Endodermal cell (in vitro differentiated cells): ENCODE results near the gene SKP2. TPM values are rescaled to one million over a fixed set of nuclear protein-coding genes. Genes with fewer than 3 reads are reported as not detected.
A peak's percentile ranks its signal among the peaks of the same experiment; 100 is the strongest.

Source experiments
- DNase-seq: peaks from one replicate; pipeline ENCODE4 v3.0.0-alpha.2; 2017
- H3K27ac ChIP-seq: 2 replicates; pipeline ENCODE4 v1.5.1; 2013; ENCODE audit warnings: mild to moderate bottlenecking, low read depth, low read length, moderate library complexity
- H3K27me3 ChIP-seq: 2 replicates; pipeline ENCODE4 v1.6.1; 2013; ENCODE audit warnings: mild to moderate bottlenecking, low read length, moderate library complexity; ENCODE audit not compliant: insufficient read depth, control insufficient read depth, poor library complexity, severe bottlenecking
- H3K36me3 ChIP-seq: 2 replicates; pipeline ENCODE4 v1.7.0; 2013; ENCODE audit warnings: mild to moderate bottlenecking, low read length, moderate library complexity; ENCODE audit not compliant: control insufficient read depth, insufficient read depth
- H3K4me1 ChIP-seq: one replicate; pipeline ENCODE4 v1.7.0; 2013; ENCODE audit warnings: low read length; ENCODE audit not compliant: control insufficient read depth, insufficient read depth
- H3K4me3 ChIP-seq: 2 replicates; pipeline ENCODE4 v1.5.1; 2013; ENCODE audit warnings: mild to moderate bottlenecking, low read length, moderate library complexity
- H3K9ac ChIP-seq: 2 replicates; pipeline ENCODE4 v1.6.1; 2013; ENCODE audit warnings: mild to moderate bottlenecking, low read length, moderate library complexity; ENCODE audit not compliant: poor library complexity, severe bottlenecking; ENCODE audit errors: extremely low read depth
- H3K9me3 ChIP-seq: 2 replicates; pipeline ENCODE4 v1.6.1; 2013; ENCODE audit warnings: mild to moderate bottlenecking, low read length, moderate library complexity; ENCODE audit not compliant: control insufficient read depth
- H3K27ac Mint-ChIP-seq: 2 replicates; pipeline ENCODE4 v1.8.0; 2020; ENCODE audit warnings: mixed read lengths
- H3K27me3 Mint-ChIP-seq: 2 replicates; pipeline ENCODE4 v1.8.0; 2021; ENCODE audit warnings: mild to moderate bottlenecking, mixed read lengths; ENCODE audit not compliant: insufficient read depth
- H3K36me3 Mint-ChIP-seq: 2 replicates; pipeline ENCODE4 v1.8.0; 2020; ENCODE audit warnings: low read depth, mixed read lengths
- H3K4me1 Mint-ChIP-seq: 2 replicates; pipeline ENCODE4 v1.8.0; 2020; ENCODE audit warnings: mixed read lengths
- H3K4me3 Mint-ChIP-seq: 2 replicates; pipeline ENCODE4 v1.8.0; 2020; ENCODE audit warnings: mild to moderate bottlenecking, moderate library complexity, mixed read lengths
- H3K9me3 Mint-ChIP-seq: 2 replicates; pipeline ENCODE4 v1.8.0; 2020; ENCODE audit warnings: mild to moderate bottlenecking, mixed read lengths
- WGBS, 2 experiments: methylation state at CpG; one replicate each; pipeline versions ENCODE4 v1.1.5 to v1.1.7; 2013; ENCODE audit warnings: missing lambda C conversion rate in 2 of 2, mixed read lengths in 1 of 2; ENCODE audit not compliant: insufficient coverage in 1 of 2, insufficient read length in 1 of 2; 5-methylcytosine and 5-hydroxymethylcytosine counted together
- total RNA-seq, 2 donors: library from RNA; stranded (reverse); fragmentation: NEBNext Ultra II Directional in 1 of 2; extraction: Animal tissue kit (Norgen Biotek cat#: 25700) in 1 of 2; gene quantifications; 2 replicates in 1 of 2; 3 replicates in 1 of 2; pipeline ENCODE4 v1.2.1, GENCODE V29; 2021
- TF ChIP-seq, protein P1 (sequence below): fragments of 200-600 bp; sonication (generic); conservative IDR thresholded peaks from 2 replicates; pipeline ENCODE4 v1.5.0; 2021; ENCODE audit warnings: antibody characterized with exemption, mild to moderate bottlenecking

The SKP2 gene
- total RNA-seq, 2 donors from 2014 or later = 82.2 to 91.1 TPM

DNA sequence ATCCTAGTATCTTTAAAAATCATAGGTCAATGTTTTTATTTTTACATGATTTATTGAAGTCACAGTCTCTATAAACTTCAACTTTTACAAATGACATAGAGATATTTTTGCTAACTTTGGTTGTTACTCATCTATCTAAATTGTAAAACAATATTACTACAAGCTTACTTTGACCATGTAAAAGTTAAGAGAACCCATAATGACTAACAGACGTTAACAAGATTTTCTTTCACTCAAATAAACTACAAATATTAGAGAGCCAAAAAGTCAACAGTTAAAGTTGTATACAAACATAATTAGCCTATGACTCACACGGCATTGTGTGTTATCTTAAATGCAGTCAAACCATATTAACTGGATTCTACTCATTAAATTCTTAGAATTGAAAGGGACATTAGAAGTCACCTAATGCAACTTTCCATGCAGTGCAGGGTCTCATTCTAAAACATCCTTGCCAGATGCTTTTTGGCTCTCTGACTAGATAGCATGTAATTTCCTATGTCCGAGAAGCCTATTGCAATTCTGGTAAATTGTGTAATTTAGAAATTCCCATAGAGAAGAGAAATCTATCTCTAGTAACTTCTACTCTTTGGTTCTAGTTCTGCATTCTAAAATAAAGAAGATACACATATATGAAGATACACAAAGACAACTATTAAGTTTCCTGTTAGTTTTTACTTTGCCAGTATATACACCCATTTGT is 43.0 kb upstream of the SKP2 start:
- Mint-ChIP-seq H3K4me1 (peaks cover 41% of the 10 kb centered on the region), H3K9me3 (no peaks in the 10 kb centered on the region), H3K36me3 (peaks cover 11% of the 10 kb centered on the region), H3K27ac (peak overlapping the region; percentile 11), H3K27me3 (no peaks in the 10 kb centered on the region), H3K4me3 (no peak overlapping the region)
- H3K9ac ChIP-seq = no peak overlapping the region
- H3K4me1 ChIP-seq = peaks cover 4% of the 10 kb centered on the region
- no peak overlapping the region for H3K27ac ChIP-seq
- TF ChIP-seq, protein P1, sequence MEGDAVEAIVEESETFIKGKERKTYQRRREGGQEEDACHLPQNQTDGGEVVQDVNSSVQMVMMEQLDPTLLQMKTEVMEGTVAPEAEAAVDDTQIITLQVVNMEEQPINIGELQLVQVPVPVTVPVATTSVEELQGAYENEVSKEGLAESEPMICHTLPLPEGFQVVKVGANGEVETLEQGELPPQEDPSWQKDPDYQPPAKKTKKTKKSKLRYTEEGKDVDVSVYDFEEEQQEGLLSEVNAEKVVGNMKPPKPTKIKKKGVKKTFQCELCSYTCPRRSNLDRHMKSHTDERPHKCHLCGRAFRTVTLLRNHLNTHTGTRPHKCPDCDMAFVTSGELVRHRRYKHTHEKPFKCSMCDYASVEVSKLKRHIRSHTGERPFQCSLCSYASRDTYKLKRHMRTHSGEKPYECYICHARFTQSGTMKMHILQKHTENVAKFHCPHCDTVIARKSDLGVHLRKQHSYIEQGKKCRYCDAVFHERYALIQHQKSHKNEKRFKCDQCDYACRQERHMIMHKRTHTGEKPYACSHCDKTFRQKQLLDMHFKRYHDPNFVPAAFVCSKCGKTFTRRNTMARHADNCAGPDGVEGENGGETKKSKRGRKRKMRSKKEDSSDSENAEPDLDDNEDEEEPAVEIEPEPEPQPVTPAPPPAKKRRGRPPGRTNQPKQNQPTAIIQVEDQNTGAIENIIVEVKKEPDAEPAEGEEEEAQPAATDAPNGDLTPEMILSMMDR = no peak
- peaks cover 12% of the 10 kb centered on the region for H3K36me3 ChIP-seq
- 71 to 85% methylated on average over 2 to 3 of the region's 3 CpGs for WGBS, 2 experiments
- no peaks in the 10 kb centered on the region for H3K27me3 ChIP-seq
- H3K4me3 ChIP-seq = peak overlapping the region; percentile 69
- no peak for DNase-seq
- peaks cover 8% of the 10 kb centered on the region for H3K9me3 ChIP-seq

DNA sequence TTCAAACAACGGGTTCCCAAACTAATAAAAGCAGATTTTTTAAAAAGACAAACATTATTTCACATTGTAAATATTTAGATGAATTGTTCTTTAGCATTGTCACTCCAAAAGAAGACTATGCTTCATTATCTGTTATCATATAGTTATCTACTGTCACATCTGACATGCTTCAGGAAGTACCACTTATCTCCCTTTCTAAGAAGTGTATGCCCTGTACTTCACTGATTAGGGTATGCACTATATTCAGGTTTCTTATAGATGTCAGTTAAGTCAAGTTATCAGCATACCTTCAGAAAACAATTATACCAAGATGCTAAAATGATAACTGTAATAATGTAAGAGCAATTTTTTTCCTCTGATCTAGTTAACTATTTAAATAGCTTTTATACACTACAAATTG is 40.7 kb upstream of the SKP2 start:
- Mint-ChIP-seq H3K27me3 (no peaks in the 10 kb centered on the region), H3K4me3 (no peak overlapping the region), H3K27ac (no peak overlapping the region)

DNA sequence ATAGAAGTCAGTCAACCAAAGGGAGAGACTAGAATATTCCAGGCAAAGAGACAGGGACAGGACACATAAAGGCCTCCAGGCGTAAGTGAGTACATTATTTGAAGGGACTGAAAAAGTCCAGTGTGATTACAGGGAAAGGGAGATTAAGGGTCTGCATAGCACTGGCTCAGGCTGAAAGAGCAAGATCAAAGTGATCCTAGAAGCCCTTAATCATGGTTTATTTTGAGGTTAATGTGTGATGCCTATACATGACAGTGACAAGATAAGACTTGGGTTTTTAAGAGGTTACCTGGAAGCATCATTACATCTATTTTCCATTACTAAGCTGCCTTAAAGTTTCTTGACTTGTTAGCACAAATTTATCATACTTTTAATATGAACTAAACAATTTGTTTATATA is 26.0 kb upstream of the SKP2 start:
- H3K9me3 ChIP-seq = peaks cover 11% of the 10 kb centered on the region
- Mint-ChIP-seq H3K27ac (no peak overlapping the region), H3K4me1 (peaks cover 3% of the 10 kb centered on the region), H3K4me3 (no peak overlapping the region), H3K27me3 (no peaks in the 10 kb centered on the region), H3K36me3 (peaks cover 11% of the 10 kb centered on the region), H3K9me3 (peaks cover 7% of the 10 kb centered on the region)
- TF ChIP-seq, protein P1 = no peak
- H3K27me3 ChIP-seq = no peaks in the 10 kb centered on the region
- H3K9ac ChIP-seq = no peak overlapping the region
- no peak overlapping the region for H3K27ac ChIP-seq
- 83 to 95% methylated on average over 1 of the region's 1 CpG for WGBS, 2 experiments
- no peak overlapping the region for H3K4me3 ChIP-seq
- DNase-seq = no peak
- H3K36me3 ChIP-seq = peaks cover 5% of the 10 kb centered on the region
- H3K4me1 ChIP-seq = no peaks in the 10 kb centered on the region

More for the DNA sequence above, 40.7 kb upstream of the SKP2 start:
- TF ChIP-seq, protein P1 = no peak
- Histone ChIP-seq H3K36me3 (peaks cover 12% of the 10 kb centered on the region), H3K4me3 (no peak overlapping the region), H3K27ac (no peak overlapping the region), H3K9ac (no peak overlapping the region), H3K4me1 (peaks cover 4% of the 10 kb centered on the region), H3K9me3 (peaks cover 8% of the 10 kb centered on the region), H3K27me3 (no peaks in the 10 kb centered on the region)
- WGBS, 2 experiments = 67% methylated on average over 1 of the region's 1 CpG; no CpG with 5 or more reads in 1 of the 2 experiments
- peaks cover 45% of the 10 kb centered on the region for H3K4me1 Mint-ChIP-seq
- no peaks in the 10 kb centered on the region for H3K9me3 Mint-ChIP-seq
- peaks cover 11% of the 10 kb centered on the region for H3K36me3 Mint-ChIP-seq
- DNase-seq = no peak
